GM12892 (cell line): ENCODE measurements around the gene TRIO.

Experiments used
- POLR2A ChIP-seq: IDR thresholded peaks from 2 replicates; pipeline ENCODE4 v1.6.1; 2011; ENCODE audit warnings: low read depth, low read length, control low read depth
- POLR2AphosphoS5 ChIP-seq: IDR thresholded peaks from 2 replicates; pipeline ENCODE4 v1.6.1; 2011; ENCODE audit warnings: low read depth, low read length, control low read depth
- TAF1 ChIP-seq: IDR thresholded peaks from 2 replicates; pipeline ENCODE4 v1.6.1; 2011; ENCODE audit warnings: low read depth, mild to moderate bottlenecking, control low read depth, low read length, borderline replicate concordance

DNA sequence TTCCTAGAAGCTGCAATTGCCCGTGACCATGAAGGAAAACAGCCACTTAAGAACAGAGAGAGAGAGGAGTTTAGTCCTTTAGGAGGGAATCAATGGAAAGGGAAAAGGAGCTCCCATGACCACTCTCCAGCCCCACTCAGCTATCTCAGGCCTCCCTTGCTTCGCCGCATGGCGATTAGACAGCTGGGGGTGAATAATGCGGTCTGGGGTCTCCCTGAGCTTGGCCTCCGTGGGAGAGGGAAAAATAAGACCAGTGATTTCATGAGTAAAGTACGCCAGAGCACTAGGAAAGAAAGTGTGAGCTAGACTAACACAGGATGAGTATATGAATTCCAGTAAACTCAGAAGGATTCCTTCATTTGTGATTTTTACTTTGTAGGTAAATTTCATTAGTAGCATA lies 180.3 kb downstream of the TRIO start:
- TF ChIP-seq POLR2AphosphoS5 (no peak), POLR2A (no peak), TAF1 (no peak)
